ENCODE results near the gene RASD2.
"Not testable (repeated sequence)": the region's sequence is repeated elsewhere in the genome, so short reads cannot be mapped to it uniquely, and the experiment has no call there.

RASD2 gene

DNA sequence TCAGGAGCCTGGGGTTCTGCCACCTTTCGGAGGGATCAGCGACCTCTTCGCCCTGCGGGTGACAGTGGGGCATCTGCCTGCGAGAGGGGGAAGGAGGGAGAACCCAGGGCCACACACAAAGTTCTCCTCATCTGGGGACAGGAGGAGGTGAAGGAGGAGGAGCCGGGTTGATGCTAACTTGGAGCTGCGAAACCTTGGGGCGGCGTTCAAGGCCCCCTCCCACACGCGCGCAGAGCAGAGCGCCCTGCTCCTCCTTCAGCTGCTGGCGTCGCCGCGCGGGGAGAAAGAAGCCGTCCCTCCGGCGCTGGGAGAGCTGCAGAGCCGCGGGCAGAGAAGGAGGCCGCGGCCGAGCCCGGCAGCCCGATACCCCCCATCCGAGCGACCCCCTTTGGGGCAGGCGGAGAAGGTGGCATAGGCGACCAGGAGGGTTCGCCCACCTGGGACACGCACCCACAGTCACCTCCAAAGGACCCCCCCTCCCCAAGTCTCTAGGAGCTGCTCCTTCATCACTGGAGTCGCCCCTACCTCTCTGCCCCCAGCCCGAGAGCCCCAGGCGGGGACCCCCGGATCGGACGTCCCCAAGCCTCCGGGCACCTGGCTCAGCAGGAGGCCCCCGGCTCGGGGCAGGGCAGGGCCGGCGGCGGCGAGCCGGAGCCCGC is at the start of gene RASD2:
TSS of gene RASD2 (plus strand) at position 237 of the 659 bp plus-strand sequence. CDS start 5,979 bp downstream, outside the sequence.
- DNase-seq = peak; percentile 44

DNA sequence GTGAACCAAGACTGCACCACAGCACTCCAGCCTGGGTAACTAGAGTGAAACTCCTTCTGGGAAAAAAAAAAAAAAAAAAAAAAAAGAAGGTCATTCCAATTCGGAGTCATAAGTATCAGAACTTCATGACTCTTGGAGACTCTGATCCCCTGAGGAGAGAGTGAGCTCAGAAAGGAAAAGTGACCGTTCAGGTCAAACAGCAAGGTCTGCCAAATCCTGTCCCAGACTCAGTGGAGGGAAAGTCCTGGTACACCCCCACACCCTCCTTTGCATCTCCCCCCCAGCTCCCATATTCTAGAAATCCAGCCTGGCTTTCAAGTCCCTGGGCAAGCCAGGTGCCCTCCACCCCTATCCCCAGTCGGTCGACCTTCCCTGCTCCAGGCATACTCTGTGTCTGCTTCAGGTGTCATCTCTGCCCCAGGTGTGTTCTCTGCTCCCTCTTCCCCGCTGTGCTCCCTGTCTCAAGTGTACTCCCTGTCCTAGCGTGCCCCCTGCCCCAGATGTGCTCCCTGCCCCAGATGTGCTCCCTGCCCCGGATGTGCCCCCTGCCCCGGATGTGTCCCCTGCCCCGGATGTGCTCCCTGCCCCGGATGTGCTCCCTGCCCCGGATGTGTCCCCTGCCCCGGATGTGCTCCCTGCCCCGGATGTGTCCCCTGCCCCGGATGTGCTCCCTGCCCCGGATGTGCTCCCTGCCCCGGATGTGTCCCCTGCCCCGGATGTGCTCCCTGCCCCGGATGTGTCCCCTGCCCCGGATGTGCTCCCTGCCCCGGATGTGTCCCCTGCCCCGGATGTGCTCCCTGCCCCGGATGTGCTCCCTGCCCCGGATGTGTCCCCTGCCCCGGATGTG is 49.3 kb upstream of the RASD2 start:
- DNase-seq = not testable (repeated sequence)

DNA sequence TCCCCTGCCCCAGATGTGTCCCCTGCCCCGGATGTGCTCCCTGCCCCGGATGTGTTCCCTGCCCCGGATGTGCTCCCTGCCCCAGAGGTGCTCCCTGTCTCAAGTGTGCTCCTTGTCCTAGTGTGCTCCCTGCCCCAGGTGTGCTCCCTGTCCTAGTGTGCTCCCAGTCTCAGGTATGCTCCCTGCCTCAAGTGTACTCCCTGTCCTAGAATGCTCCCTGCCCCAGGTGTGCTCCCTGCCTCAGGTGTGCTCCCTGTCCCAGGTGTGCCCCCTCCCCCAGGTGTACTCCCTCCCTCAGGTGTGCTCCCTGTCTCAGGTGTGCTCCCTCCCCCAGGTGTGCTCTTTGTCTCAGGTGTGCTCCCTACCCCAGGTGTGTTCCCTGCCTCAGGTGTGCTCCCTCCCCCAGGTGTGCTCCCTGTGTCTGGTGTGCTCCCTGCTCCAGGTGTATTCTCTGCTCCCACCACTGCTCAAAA is 48.7 kb upstream of the RASD2 start:
- no peak for DNase-seq

DNA sequence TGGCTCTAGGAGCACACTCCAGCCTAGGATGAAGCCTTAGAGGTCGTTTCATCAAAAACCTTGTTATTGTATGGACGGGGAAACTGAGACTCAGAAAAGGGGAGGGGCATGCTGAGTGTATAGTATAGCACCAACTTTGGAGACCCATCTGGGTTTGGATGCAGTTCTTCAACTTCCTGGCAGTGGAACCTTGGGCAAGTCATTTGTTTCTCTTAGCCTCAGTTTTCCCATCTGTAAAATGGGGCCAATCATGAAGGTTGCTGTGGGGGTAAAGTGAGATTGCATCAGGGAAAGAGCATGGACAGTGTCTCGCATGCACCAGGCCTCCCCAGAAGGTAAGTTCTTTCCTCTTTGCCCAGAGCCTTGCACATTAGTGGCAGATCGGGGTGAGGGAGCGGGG is 47.6 kb upstream of the RASD2 start:
- DNase-seq = no peak

DNA sequence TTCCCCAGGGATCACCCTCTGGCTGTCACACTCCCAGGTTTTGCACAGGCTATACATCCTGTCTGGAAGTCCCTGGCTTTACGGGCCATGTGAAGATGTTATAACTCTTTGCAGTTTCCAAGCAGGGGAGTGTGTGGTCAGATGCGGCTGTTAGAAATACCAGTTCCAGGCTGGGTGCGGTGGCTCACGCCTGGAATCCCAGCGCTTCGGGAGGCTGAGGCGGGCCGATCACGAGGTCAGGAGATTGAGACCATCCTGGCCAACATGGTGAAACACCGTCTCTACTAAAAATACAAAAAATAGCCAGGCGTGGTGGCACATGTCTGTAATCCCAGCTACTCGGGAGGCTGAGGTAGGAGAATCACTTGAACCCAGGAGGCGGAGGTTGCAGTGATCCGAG is 44.9 kb upstream of the RASD2 start:
- DNase-seq = not testable (repeated sequence)

GRCh38 chr22:35496768-35497312 is 43.8 kb upstream of the RASD2 start:
- DNase-seq = no peak

- DNase-seq = no peak
Measured at GRCh38 chr22:35498026-35498800, 42.4 kb upstream of the RASD2 start.

DNA sequence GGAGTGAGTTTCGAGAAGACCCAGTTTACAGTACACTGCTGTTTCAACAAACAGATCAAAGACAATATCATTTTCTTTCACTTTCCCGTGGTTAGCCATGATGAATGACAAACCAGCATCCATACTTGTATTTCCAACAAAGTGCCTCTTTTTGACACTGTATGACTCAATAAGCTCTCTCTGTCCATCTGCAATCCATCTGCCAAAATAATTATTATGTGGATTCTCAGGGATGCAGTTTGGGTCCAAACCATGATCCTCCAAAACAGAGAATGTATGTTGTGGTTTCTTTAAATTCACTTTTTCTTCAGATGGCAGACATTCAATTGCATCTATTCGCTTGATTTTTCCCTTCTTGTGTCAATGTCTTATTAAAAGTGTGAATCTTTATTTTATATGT is 37.8 kb upstream of the RASD2 start:
- no peak for DNase-seq

GRCh38 chr22:35505399-35506258 is 35.0 kb upstream of the RASD2 start:
- DNase-seq = no peak

DNA sequence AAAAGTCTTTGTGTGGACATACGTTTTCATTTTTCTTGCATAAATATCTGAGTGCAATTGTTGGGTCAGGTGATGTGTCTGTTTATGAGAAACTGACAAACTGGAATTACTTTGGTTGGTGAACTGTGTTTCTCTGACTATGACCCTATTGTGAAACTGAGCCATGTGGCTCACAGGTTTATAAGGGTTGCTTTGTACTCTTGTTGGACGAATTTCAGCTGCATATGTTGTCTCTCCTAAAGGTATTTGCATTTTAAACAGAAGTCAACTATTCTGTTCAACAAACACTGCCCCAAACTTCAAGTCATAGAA is 34.4 kb upstream of the RASD2 start:
- no peak for DNase-seq

DNA sequence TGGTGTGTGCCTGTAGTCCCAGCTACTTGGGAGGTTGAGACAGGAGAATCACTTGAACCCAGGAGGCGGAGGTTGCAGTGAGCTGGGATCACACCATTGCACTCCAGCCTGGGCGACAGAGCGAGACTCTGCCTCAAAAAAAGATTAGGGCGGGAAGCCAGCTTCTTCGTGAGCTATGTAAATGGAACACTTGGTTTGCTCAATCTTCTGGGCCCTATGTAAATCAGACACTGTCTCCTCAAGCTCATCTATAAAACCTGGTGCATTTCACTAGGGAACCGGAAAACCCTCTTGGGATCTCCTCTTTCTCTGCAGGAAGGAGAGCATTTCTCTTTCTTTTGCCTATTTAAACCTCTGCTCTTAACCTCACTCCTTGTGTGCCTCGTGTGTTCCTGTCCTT is 32.8 kb upstream of the RASD2 start:
- DNase-seq = not testable (repeated sequence)

- no peak for DNase-seq
Measured at GRCh38 chr22:35509451-35509850, 31.2 kb upstream of the RASD2 start.

DNA sequence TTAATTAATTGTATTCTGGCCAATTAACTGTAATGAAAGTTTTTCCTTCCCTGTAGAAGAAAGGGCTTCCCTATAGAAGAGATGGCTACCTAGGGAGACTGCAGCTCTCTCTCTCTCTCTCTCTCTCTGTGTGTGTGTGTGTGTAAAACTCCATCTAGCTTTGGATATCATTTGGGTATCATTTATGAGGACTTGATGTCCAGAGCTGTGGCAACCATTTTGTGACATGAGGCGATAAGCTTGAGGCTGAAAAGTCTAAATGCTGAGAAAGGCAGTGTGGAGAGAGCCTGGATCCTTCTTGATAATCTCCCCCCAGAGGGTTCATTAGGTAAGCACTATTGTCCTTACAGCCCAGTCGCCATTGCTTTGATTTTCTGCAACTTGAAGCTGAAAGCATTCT is 30.7 kb upstream of the RASD2 start:
- DNase-seq = no peak

- DNase-seq = no peak
Measured at GRCh38 chr22:35510481-35510934, 30.1 kb upstream of the RASD2 start.

DNA sequence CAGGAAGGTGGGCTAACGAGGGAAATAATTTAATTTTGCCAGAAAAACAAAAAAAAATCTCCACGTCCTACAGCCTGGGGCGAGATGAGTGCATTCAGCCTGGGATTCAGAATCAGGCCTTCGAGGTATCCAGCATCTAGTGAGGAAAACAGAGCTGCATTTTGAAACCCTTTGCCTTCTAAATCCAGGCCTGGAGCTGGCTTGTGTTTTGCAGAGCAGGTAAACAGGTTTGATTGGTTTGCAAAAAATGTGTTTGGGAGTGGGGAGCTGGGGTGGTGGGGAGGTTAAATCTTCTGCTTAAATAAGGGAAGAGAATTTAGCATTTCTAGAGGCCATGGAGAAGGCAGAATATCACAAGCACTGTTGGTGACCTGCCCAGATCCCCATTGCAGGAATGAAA is 29.7 kb upstream of the RASD2 start:
- DNase-seq = no peak

DNA sequence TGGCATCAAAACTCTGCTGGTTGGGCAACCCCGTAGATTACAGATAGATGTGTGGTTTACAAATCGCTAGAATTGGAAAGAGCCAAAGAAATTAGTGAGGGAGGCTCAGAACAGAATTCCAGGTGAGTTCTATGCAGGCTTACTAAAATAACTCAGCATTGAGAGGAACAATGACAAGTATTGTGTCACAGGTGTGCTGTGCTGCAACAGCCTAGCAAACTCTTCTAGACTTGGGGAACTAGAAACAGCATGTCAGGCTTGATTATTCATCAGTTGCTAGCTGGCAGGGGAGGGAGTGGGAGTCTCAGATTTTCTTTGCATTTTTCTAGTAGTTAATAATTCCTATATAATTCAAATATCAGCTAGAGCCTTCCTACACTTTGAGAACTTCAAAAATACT is 26.3 kb upstream of the RASD2 start:
- no peak for DNase-seq

DNA sequence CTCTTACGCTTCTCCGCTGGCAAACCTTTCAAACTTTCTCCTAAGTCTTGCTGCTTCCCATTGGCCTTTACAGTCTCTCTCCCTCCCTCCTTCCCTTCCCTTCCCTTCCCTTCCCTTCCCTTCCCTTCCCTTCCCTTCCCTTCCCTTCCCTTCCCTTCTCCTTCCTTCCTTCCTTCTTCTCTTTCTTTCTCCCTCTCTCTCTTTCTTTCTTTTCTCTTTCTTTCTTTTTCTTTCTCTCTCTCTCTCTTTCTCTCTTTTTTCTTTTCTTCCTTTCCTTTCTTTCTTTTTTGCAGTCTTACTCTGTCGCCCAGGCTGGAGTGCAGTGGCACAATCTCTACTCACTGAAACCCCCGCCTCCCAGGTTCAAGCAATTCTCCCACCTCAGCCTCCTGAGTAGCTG is 24.7 kb upstream of the RASD2 start:
- not testable (repeated sequence) for DNase-seq

- no peak for DNase-seq
Measured at GRCh38 chr22:35516723-35517122, 23.9 kb upstream of the RASD2 start.

DNA sequence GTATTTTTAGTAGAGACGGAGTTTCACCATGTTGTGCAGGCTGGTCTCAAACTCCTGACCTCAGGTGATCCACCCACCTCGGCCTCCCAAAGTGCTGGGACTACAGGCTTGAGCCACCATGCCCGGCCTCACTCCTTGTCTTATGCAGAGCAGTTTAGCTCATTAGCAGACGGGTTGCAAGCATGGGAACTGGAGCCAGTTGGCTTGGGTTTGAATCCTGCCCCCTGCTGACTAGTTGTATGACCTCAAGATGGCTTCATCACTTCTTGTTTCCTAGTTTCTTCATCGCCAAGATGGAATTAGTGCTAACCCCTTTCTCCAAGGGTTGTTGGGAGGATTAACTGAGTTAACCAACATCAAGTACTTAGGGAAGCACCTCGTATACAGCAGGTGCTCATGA is 23.4 kb upstream of the RASD2 start:
- DNase-seq = no peak

DNA sequence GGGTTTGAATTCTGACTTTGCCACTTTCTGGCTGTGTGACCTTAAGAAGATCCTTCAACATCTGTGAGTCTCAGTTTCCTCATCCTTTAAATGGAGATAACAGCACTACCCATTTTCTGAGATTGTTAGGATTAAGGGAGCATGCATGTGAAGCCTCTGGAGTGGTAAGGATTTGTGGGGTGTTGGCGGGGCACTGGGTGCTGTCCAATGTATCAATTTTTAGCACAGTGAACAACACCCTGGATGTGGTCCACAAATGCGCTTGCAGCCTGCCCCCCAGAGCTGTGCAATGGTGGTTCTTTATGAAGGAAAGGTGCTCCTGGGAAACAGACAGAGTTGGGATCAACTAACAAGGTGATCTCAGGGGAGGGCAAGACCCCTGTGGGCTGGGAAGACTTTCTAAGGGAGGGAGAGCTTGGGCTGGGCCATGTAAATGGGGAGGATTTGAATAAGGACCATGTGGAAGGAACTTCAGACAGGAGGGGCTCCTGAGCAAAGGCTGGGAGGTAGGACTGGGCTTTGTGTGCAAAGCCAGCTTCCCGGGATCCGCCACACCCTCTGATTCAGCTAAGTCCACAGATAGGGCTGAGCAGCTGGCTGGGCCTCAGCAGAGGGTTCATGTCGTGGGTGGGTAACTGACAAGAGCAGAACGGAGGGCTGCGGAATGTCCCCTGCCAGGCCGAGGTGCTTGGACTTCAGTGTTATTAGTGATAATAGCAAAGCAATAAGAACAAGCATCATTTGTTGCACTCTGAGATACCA is 22.7 kb upstream of the RASD2 start:
- DNase-seq = no peak

DNA sequence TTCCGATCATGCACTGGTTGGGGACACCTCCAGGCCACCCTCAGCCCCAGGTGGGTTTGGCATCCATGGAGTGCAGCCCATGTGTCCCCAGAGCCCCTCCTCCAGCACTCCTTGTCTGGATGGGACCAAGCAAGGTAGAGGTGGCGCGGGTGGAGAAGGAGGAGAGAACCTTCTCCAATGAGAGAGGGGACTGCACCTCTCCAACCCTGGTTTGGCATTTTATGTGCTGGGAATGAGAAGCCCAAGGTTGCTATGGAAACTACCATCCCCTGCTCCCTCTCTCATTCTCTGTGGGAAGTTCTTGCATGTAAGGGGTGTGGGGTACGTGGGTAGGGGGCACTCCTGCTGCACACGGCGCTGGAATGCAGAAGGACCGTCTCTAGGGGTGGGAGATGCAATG is 21.8 kb upstream of the RASD2 start:
- DNase-seq = no peak
